GM20431 (cell line): ENCODE data around the gene CAB39.

Experiments used
- in situ Hi-C: fragments of 300-500 bp; cut with MseI, MboI; formaldehyde crosslinking; loops from one replicate; pipeline ENCODE4 v1.15.0; 2020; ENCODE audit warnings: low sequenced_read_pairs; ENCODE audit not compliant: unreplicated experiment

The CAB39 gene

DNA sequence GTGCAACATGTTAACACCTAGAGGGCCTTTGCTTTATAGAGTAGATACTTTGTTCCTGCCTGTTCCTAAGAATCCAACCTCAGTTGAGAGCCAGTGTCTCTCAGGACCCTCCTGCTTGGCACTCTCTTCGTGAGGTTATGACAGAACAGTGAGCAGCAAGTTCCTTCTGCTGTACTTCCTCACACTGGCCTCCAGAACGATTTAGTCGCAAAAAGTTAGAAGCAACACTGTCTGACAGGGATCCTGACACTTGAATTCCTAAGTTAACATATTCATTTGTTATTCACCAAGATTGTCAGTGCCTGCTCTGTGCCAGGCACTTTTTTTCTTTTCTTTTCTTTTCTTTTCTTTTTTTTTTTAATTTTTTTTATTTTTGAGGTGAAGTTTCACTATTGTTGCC lies 95.1 kb downstream of the CAB39 start:
- in situ Hi-C loops = no loop called here

GRCh38 chr2:230809015-230809414 lies 96.4 kb downstream of the CAB39 start:
- in situ Hi-C loops = no loop called here

GRCh38 chr2:230809677-230810251 lies 97.1 kb downstream of the CAB39 start:
- in situ Hi-C loops = no loop called here

- in situ Hi-C loops = no loop called here
Observed at GRCh38 chr2:230811508-230811907, 98.9 kb downstream of the CAB39 start.

GRCh38 chr2:230812033-230812432 lies 99.4 kb downstream of the CAB39 start:
- in situ Hi-C loops = no loop called here

GRCh38 chr2:230814616-230815015 lies 102.0 kb downstream of the CAB39 start:
- in situ Hi-C loops = no loop called here

DNA sequence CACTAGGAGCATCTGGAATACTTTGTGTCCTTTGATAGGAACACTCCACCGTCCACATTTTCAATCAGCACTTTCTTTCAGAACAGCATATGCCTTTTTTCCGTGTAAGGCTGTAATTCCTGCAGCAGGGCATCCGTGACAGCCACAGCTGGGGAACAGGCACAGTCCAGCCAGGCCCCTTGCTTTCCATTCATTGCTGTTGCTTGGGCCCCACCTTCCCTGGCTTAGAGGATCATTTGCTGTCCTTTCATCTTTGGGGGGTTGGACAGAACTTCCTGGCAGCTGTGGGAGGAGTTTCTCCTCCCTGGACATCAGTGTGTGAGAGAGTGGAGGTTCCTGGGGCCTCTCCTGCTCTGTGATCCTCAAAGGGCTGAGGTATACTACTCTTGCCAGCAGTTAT lies 102.4 kb downstream of the CAB39 start:
- in situ Hi-C loops = no loop called here

DNA sequence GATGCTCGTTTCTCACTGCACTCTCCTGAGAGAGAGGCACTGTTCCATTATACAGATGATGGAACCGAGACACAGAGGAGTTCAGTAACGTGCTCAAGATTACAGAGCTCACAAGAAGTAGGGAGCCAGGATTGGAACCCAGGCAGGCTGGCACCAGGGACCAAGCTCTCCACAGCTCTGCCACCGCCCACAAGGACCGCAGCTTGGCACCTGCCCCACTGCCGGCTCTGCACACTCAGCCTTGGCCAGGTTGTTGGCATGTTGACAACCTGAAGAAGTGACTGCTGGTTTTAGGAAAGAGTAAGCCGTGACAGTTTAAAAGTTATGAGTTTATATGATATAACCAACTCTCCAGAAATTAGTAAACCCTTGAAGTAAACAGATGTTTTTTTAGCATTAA lies 104.1 kb downstream of the CAB39 start:
- in situ Hi-C loops = no loop called here

DNA sequence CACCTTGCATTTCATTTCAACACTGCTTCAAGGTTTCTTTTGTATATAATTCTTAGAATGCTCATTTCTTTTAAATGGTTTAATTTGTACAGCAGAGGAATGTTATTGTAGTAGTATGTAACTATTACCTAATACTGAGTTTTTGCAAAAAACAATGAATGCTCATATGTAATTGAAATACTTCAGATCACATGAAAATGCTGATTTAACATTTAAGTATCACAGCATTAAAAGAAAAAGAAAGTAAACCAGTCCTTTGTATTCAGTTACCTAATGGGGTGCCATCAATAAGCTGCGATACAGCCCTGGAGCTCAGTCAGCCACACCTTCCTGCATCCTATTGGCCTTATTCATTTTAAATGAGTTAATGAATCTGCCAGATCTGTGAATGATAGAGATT lies 106.8 kb downstream of the CAB39 start:
- in situ Hi-C loops = no loop called here

- in situ Hi-C loops = no loop called here
Observed at GRCh38 chr2:230821261-230821990, 108.8 kb downstream of the CAB39 start.

DNA sequence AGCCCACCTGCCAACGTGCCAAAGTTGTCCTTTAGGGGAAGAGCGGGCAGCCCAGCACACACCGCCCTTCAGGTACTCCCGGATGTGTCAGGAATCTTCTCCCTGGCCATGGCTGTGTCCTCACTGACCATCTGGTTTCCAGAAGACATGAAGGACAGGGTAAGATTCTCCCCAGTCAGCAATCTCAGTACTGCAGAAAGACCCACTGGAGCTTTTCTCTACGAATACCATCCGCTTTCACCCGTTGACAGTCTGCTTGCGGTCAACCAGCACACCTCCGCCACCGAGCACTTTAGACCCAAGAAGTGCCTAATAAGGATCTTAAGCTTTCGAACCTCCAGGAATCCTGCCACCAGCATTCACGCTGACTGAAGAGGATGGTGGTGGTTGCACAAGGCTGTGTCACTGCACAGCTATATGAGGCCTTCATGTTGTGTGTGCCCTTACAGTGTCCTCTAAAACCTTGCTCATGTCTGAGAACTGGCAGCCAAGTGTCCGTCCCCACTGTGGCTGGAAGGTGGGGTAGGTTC lies 109.4 kb downstream of the CAB39 start:
- in situ Hi-C loops = no loop called here

DNA sequence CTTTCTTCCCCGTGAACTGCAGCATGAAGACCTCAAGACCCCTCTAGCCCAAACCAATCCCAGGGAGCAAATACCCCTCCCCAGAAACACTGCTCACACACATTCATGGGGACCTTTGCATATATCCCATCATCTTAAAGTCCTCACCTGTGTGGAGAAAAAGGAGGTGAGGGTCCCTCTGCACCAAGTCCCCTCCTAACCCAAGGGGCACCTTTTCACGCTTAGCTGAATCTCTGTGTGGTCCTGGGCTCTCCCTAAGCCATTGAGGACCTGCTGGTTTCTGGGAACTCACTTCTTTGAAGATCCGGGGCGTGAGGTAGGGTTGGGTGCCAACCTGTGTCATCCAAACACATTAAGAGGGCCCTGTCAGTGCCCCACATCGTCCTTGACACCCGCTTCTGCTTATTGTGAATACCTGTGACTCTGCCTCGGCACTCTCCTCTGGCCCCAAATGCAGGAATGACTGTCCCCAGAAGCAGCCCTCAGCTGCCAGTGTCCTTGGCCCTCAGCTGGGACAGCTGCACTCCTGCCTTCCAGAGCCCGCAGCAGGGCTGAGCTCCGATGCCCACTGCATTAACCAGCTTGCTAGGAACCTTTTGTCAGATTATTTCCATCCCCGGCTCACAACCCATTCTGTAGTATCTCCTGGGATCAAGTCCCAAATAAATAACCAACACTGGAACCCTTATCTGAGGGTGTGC lies 110.8 kb downstream of the CAB39 start:
- in situ Hi-C loops = no loop called here

GRCh38 chr2:230824406-230824978 lies 111.8 kb downstream of the CAB39 start:
- in situ Hi-C loops = no loop called here

GRCh38 chr2:230825354-230825753 lies 112.7 kb downstream of the CAB39 start:
- in situ Hi-C loops = no loop called here

DNA sequence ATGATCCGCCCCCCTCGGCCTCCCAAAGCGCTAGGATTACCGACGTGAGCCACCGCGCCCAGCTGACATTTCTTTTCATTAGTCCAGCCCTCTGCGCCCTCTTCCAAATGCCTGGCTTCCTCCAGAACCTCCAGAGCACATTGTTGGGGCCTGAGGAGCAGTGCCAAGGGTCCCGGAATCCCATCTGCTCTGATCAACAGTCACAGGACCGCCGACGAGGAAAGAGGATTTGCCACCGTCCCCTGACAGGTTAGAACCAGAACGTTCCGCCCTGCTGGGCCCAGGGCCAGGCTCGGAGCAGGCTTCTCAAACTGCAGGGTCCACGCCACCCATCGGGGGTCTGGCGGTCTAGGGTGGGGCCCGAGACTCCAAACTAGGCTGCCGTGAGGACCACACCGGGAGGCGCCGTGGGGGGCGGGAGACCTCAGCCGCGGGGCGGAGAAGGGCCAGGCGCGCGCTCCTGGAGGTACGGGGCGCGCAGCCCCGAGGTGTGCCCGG lies 115.2 kb downstream of the CAB39 start:
- in situ Hi-C loops = no loop called here

GRCh38 chr2:230828272-230828961 lies 115.8 kb downstream of the CAB39 start:
- in situ Hi-C loops = no loop called here

- in situ Hi-C loops = no loop called here
Observed at GRCh38 chr2:230829293-230829692, 116.7 kb downstream of the CAB39 start.

GRCh38 chr2:230829959-230830358 lies 117.3 kb downstream of the CAB39 start:
- in situ Hi-C loops = no loop called here

- in situ Hi-C loops = no loop called here
Observed at GRCh38 chr2:230830428-230830827, 117.8 kb downstream of the CAB39 start.

GRCh38 chr2:230840301-230840700 lies 127.7 kb downstream of the CAB39 start:
- in situ Hi-C loops = no loop called here
